Brain pericyte (primary cell): ENCODE measurements around the gene PALLD.
A peak's percentile ranks its signal among the peaks of the same experiment; 100 is the strongest.

Experiments used
- DNase-seq: peaks from one replicate; pipeline ENCODE4 v3.0.0-alpha.2; 2012; ENCODE audit warnings: low read depth, low spot score

Gene PALLD

DNA sequence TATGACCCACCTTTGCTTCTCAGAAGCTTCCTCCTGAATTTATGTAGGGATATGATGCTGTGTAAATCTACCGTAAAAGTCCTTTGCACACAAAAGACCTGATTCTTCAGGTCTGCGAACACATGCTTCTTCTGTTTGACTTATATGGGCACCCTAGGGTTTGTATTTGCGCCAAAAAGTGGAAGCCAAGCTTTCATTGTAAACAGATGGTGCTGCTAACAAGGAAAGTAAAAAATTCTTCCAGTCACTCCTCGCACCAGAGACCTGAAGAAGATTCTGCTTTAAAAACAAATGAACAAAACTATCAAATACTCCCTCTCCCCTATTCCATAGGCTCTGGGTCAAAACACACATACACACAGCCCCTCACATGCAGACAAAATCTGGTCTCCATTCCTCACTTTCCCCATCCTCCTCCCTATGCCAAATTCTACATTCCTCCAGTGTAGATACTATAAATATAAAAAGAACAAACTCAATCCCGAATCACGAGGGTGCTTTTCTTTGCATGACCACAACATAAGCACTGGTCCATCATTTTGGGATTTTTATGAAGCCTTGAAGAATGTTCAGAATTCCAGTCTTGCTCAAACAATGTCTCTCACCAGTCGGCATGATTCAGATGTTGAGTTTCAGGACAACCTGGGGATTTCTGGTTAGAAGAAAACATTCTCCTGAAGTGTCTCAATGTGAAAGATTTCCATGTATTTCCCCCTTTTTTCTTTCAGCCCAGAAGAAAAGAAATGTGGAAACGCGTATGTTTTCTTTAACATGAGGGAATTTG is 125.1 kb downstream of the PALLD start:
- no peak for DNase-seq

DNA sequence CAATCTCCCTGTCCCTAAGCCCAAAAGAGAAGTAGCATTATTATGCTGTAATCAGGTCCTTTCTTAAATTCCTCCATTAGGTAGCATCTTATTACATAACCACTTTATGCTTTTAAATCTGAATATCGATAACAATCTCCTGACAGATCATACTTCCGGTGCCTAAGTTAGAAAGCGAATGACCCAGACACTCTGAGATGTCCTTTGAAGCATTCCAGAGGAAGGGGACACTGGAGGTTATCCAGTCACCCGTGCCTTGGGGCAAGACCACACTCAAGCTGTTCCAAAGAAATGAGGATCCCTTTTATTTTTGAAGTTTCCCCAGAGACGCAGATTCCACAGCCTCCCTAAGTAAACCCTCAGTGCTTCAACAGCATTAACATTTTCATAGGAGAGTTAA is 125.7 kb downstream of the PALLD start:
- DNase-seq, result no peak

DNA sequence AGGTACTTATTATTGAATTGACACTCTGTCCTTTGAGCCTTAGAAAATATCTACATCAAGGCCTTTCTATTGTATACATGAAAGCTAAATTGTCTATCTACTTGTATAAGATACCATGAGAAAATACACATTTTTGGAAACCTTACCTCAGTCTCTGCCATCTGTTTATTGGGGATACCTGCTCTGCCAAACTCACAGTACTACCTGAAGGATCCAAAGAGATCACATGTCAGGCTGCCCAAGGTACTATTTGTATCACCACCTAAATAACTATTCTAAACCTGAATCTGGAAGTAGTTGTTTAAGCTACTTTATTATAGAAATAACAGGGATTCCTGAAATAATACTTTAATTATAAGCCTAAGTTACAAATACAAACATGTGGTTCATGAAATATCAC is 126.2 kb downstream of the PALLD start:
- no peak for DNase-seq

DNA sequence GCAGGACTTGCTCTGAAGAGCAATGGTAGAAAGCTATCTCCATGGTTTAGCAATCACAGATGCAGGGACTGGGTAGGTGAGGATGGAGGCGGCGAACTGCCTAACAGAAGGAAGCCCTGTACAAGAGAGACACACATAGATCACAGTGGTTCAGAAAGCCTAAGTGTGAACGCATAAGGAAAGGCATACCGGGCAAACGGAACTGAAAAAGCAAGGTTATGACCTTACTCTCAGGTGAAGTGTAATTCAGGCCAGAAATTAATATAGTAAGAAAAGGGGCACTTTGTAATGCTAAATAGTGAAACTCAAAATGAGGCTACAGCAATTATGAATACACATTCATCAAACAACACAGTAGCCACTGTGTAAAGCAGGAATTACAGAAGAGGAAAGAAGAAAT is 126.6 kb downstream of the PALLD start:
- no peak for DNase-seq

DNA sequence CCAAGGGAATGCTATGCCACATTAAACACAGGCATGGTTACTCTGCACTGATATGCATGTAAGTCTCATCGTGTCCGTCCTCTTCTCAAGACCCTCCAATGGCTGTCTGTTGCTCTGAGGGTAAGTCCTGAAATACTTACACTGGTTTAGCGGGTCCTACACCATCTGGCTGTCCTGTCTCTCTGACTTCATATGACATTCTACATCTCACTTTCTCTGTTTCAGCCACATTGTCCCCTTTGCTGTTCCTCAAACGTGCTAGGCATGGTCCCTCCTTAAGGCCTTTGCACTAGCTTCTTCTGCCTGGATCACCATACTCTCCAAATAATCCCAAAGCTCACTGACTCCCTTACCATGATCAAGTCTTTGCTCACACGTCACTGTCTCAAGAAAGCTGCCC is 131.4 kb downstream of the PALLD start:
- DNase-seq, result no peak

DNA sequence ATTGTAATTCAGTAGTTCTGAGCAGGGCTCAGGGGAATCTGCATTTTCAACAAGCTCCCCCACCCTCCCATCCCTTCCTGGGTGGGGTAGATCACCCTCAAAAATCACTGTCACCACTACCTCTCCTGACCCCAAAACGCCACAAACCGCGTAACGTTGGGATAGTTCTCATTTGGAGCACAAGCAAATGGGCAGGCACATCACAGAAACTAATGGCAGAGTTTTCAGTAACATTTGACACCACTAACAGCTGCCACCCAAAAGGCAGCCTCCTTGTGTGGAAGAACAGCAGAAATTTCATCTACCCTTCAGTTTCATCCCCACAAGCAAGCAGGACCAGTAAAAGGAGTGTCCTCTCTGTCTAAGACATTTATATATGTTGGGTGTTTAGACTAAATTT is 132.7 kb downstream of the PALLD start:
- no peak for DNase-seq

DNA sequence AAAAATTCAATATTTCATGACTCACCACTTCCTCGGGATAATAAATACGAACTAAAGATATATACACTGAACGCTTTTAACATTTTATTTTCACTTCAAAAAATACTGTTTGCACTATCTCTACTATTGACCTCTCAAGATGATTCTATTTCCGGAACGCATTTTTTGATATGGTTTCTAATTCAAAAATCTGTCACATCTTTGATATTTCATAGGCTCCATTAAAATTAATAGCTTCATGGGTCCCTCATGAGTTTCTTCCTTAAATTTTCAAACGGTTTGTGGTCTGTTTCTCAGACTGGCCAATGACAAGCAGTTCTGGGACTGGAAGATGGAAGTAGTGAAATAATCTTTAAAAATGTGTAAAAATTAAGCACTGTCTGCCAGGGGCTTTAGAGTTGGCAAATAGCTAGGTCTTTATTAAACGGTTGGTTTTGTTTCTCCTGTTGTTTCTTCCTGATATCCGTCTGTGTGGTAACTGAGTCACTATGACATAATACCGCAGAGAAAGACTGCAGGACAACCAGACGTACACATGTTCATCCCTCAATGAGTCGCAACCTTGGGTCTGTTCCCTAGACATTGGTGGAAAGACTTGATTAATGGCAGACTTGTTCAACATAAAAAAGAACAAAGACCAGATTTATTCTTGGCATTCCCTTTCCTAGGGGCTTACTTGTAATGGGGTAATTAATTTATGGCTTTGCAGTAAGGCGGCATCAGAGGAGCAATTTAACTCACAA is 133.8 kb downstream of the PALLD start:
- DNase-seq, result no peak

DNA sequence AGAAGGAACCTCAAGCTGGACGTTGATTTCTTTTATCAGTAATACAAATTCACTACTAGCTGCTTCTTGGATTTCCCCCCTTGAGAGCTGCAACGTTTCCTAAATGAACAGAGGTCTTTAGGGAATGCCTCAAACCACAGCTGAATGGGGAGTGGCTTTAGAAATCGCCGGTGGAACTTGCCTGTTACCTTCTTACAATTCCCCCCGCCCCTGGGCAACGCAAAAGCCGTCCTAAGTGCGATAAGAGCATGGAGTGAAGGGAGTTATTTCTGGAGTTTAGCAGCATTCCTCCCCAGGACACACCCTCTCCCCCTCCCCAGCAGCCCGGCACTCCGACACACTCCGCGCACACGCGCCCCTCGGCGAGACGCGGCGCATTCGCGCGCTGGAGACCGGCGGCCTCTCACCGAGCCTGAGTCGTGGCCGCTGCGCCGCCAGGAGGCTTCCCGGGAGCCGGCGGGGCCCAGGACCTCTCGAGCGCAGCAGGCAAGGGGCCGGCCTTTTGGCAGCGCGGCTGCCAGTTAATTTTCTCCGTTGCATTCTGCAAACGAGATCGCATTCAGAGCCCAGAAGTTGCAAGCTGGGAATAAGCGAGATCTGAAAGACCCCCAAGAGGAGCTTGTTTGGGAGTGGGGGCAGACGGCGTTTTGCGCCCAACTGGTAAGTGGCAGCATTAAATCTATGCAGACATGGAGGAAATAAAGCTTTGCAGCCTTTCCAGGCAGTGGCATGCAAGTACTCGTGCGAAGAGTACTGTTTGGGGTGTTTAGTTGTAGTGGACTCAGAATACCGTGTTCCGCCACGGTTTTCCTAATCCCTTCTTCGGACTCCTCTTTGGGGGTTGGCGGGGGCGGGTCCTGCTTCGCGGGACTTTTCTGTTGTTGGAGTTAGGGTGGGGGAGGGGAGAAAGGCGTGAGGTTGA is 134.7 kb downstream of the PALLD start:
- DNase-seq, result no peak

DNA sequence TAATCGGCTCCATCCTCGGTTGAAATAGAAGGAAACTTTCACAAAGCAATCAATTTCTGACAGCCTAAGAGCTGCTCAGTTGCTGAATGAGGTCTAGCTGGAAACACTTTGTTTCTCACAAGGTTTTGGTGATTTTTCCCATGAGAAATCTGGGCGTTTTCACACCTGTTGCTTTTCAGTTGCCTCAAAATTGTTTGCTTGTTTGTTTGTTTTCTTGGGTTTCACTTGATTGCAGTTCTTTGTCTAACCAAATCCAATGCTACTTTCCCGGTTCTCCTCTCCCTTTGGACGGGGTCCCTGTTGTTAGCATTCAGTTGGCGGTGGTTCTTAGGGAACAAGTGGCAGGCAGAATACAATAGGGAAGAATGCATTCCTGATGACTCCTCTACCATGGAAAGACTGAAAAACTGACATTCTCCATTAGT is 135.5 kb downstream of the PALLD start:
- DNase-seq, result no peak

DNA sequence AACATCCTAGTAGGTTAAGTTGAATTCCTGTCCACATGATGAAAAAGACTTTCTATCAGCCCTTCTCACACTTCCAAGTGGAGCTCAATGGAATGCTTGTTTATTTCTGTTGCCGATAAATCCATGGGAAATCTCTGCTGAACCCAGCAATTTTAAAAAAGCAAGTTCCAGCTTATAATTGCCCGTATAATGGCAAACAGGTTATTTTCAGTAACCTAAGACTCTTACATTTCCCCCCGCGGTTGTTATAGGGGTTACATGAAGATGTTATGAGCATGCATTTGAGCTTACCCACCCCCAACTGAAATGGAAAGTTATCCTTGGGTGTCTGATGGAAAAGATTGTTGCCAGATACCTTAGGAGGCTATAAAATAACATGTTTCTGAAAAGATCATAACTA is 136.2 kb downstream of the PALLD start:
- DNase-seq, result no peak

DNA sequence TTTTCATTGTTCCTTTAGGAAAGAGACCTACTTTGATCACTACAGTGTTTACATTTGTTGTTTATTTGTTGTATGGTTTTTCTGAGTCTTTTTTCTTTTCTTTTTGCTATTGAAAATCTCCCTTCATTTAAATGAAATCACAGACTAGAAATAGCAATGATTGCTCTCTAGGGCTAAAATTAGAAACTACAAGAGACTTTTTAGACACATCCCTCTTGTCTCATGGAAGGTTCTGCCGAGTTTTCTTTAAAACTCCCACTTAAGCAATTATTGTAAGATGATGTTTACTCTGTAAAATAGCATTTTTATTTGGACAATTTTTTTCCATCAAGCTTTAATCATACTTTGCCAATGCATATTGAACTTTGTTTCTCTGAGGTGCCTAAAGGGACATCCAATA is 136.6 kb downstream of the PALLD start:
- DNase-seq, result no peak

DNA sequence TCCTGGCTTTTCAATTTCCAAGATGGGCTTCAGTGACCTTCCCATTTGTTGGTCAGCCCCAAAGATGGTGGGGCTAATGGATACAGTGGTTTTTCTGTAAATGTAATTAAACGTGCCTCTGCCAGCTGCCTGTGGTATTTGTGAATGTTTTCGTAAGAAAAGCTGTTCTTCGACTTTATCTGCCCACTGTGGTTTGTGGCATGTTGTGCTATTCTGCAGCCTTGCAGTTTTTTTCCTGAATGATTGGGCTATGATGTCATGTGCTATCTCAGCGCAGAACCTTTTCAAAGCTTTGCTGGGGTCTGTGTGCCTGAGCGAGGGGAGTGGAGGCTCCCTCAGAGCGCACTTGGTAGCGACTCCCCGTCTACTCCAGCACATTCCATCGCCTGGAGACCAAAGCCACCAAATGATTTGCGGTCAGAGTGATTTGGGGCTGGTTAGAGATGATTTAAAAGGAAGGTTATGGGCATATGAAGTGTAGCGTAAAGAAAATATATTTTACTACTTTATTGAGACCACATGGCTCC is 137.5 kb downstream of the PALLD start:
- peak; percentile 89 for DNase-seq

DNA sequence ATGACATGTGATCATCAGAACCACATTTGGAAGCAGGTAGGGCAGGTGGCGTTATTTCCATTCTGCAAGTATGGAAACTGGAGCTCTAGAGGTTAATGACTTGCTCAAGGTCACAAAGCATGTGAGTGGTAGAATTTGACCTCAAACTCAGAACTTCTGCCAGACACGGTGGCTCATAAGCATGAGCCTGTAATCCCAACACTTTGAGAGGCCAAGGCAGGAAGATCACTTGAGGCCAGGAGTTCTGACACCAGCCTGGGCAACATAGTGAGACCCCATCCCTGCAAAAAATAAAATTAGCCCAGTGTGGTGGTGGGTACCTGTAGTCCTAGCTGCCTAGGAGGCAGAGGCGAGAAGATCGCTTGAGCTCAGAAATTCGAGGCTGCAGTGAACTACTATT is 139.2 kb downstream of the PALLD start:
- DNase-seq, result no peak

DNA sequence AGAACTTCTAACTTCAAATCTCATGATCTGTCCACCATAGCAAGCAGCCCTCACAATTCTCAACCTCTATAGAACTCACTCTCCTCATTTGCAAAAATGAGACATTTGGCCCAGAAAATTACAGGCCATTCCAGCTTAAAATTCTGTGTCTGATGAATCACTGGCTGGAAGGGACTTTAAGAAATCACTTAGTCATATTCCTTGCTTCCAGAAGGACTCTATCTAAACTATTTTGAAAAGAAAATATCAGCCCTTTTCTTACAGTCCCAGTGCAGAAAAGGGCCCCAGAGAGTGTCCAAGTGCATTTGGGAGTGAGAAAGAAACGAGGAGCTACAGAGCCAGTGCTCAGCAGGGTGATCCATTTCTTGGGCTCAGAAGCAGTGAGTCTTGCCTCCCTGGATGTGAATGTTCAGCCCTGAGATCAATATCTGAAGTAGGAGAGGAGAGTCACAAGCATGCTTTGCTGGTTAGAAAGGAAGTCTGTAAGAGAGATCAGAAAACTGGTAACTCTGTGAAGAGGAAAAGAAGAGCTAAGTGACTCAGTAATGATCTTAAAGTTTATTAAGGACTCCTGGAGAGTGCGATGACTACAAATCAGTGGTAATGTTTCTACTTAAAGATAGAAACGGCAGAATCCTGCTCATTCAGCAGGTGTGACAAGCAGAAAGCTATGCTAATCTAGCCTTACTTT is 139.8 kb downstream of the PALLD start:
- DNase-seq, result no peak

DNA sequence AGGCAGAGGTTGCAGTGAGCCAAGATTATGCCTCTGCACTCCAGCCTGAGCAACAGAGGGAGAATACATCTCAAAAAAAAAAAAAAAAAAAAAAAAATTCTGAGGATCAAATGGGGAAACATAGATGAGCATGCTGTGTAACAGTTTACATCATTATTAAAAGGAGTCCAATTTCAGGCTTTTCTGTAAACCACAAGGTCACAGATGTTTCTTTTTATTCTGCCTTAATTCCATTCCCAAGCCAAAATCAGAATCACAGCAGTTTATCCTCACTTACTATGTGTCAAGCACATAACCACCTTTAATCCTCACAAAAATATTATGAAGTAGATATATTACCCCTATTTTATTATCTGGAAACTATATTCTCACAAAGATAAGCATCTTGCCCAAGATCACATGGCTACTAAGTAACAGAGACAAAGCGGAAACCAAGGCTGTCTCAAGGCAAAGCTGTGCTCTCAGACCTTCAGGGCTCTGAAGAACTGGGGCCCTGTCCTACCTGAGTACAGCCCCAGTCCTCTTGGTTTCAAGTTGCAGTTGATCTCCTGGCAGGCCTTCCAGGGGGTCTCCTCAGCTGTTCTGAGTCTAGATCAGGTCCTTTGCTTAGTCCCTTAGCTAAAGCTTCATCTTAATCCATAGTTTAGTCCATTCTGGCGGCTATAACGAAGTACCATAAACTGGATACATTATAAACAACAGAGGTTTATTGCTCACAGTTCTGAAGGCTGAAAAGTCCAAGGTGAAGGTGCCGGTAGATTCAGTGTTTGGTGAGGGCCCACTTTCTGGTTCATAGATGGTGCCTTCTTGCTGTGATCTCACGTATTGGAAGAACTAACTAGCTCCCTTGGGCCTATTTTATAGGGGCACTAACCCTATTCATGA is 141.3 kb downstream of the PALLD start:
- DNase-seq, result no peak

DNA sequence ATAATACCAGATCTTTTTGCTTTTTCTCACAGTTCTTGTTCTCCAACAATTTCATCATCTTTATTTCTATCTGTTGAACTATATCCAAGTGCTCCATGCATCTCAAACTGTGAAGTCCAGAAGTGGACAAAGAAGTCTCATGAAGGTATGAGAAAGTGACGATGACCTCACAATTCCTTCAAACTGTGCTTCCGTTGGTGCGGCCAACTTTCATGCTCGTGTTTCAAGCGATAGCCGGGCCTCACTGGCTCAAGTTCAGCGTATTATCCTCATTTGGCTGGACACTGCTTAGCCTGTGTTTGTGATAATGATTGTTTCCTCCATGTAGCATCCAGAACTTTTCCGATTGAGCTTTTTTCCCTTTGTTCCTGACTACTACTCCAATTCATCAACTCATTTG is 143.1 kb downstream of the PALLD start:
- DNase-seq, result no peak

DNA sequence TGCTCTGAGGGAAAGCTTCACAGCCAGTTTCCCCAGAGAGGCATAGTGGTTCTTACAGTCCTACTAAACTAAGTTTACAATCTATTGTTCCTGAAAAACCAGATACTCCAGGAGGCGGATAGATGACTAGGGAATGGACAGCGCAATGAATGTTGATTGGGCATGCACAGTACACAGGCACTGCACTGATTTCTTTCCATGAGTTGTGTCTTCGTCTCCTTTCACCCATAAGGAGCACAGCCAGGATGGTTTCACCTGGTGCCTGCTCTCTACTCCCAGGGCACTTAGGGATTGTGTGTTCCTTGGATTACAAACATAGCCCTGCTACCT is 144.9 kb downstream of the PALLD start:
- DNase-seq, result no peak

DNA sequence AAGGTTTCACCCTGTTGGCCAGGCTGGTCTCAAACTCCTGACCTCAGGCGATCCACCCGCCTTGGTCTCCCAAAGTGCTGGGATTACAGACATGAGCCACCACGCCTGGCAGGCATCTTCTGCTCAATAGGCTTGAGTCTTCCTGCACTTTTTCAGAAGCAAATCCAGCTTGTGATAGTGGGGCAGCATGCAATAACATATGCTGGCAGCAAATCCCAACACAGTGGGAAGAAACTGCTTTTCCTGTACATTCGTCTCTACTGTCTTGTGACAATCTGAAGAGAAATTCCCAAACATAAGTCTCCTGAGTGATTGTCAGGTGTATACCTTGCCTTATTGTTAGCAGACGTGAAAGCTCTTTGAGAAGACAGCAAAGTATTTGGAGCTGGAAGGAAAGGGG is 145.7 kb downstream of the PALLD start:
- DNase-seq, result no peak

DNA sequence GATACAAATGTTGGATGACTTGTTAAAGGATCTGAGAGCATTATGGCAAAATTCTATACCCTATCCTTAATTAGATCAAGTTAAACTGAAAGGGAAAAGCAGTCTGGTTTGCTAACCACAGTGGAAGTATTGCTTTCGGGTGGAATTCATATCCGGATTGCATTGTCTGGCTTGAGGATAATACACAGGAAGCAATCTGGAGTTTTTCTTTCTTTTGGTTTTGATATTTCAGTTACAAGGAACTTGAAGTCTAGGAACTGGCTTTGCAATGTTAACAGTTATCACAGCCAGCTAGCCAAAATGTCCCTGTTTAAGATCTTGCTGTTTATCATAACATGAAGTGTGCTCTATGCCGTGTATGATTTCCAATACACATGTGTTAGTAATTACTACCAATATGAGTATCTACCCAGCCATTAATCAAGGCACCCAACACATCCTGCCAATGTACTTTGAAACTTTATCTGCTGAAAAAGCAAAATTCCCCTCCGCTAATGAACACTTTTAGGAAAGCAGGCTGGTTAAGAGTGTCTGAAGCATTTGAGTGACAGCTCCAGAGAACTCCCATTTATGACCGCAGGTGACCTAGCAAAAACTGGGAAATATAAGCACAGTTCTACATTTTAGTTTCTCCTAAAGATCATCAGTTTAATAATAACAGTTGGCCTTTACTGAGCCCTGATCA is 146.4 kb downstream of the PALLD start:
- DNase-seq, result no peak

DNA sequence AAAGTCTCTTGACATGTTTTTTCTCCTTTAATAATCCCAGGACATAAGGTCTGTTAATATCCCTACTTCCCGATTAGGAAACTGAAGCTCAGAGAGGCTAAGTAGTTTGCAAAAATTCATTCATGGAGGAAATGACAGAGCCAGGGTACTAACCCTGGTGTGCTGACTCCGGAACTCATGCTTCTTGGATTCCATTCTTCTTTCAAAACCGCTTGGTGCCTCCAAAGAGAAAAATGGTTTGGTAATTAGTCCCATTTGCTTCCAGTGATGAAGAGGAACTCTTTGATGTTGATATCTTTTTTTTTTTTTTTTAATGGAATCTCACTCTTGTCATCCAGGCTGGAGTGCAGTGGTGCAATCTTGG is 146.9 kb downstream of the PALLD start:
- DNase-seq, result no peak
